ENCODE data around the gene GRK5. TPM values are rescaled to one million over a fixed set of nuclear protein-coding genes. Genes with fewer than 3 reads are reported as not detected.

Gene GRK5
- total RNA-seq, 6 experiments from 2014 or later = 5.9 to 11.5 (median 7.9) TPM

- Histone ChIP-seq H3K36me3 (no peaks in the 10 kb centered on the region), H3K4me3 (no peak overlapping the region), H3K9me3 (peaks cover 0 to 6% (median 0%) of the 10 kb centered on the region in 4 donors), H3K27me3 (no peaks in the 10 kb centered on the region), H3K4me1 (peaks cover 0 to 44% (median 9%) of the 10 kb centered on the region in 4 donors), H3K27ac (peak overlapping the region in 2 of 3 donors; percentile 6 to 82)
- DNase-seq (no peak), ATAC-seq (peak in 3 of 4 donors; percentile 5 to 48 (median 31))
- 82% methylated on average over 6 of the region's 11 CpGs for WGBS (ENCODE audit: insufficient coverage, low coverage, low lambda C conversion rate, missing lambda C conversion rate)
- intact Hi-C loops (cut with DNase I) = no loop called here
- TF ChIP-seq, protein P1, sequence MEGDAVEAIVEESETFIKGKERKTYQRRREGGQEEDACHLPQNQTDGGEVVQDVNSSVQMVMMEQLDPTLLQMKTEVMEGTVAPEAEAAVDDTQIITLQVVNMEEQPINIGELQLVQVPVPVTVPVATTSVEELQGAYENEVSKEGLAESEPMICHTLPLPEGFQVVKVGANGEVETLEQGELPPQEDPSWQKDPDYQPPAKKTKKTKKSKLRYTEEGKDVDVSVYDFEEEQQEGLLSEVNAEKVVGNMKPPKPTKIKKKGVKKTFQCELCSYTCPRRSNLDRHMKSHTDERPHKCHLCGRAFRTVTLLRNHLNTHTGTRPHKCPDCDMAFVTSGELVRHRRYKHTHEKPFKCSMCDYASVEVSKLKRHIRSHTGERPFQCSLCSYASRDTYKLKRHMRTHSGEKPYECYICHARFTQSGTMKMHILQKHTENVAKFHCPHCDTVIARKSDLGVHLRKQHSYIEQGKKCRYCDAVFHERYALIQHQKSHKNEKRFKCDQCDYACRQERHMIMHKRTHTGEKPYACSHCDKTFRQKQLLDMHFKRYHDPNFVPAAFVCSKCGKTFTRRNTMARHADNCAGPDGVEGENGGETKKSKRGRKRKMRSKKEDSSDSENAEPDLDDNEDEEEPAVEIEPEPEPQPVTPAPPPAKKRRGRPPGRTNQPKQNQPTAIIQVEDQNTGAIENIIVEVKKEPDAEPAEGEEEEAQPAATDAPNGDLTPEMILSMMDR (IDR thresholded peaks at IDR 0.05) = no peak
- no peak for TF ChIP-seq POLR2A (IDR thresholded peaks at IDR 0.05)
These were observed 153.0 kb downstream of the GRK5 start for GRCh38 chr10:119360181-119360921.

DNA sequence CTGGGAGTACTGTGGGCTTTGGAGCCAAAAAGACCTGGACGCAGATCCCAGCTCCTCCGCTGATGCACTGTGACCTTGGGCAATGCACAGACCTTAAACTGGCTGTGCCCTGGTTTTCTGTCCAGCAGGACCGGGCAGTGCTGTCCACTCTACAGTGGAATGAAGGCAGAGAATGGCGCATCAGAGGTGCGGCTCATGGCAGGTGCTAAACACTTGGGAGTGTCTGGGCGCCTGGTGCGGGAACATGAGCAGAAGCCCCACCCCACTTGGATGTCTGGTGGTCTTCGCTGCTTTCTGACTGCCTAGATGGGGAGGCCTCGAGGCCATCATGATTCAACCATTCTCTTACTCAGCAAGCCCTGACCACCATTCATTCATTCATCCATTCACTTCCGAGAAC, 153.7 kb downstream of the GRK5 start:
- no peak overlapping the region for H3K4me3 ChIP-seq
- intact Hi-C loops (cut with DNase I) = no loop called here
- DNase-seq (no peak), ATAC-seq (no peak)
- H3K4me1 ChIP-seq = peaks cover 0 to 44% (median 9%) of the 10 kb centered on the region in 4 donors
- peaks cover 0 to 2% (median 0%) of the 10 kb centered on the region in 4 donors for H3K9me3 ChIP-seq
- no peak for TF ChIP-seq POLR2A (IDR thresholded peaks at IDR 0.05)
- TF ChIP-seq, protein P1 (IDR thresholded peaks at IDR 0.05) = no peak
- 98% methylated on average over 6 of the region's 10 CpGs for WGBS (ENCODE audit: insufficient coverage, low coverage, low lambda C conversion rate, missing lambda C conversion rate)
- no peaks in the 10 kb centered on the region for H3K27me3 ChIP-seq
- H3K36me3 ChIP-seq = no peaks in the 10 kb centered on the region
- H3K27ac ChIP-seq = peak overlapping the region in 2 of 3 donors; percentile 59 to 82

DNA sequence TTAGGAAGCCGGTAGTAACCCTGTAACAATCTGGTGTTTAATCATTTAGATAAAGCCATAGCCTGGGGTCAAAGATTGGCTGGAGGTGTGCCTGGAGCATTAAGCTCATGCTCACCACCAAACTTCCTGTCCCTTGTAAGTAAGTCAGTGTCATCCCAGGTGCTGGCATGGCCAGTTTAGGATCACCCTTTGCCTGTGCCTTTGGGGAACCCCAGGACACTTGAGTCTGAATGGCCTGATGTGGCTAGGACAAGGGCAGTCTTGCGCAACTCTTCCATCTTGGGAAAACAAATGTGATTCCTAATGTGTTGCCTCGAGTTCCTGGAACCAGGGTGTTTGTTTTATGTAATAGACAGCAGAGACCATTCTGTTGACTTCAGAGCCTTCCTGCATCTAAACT, 154.8 kb downstream of the GRK5 start:
- WGBS (ENCODE audit: insufficient coverage, low coverage, low lambda C conversion rate, missing lambda C conversion rate) = 20% methylated on average over 3 of the region's 3 CpGs
- H3K36me3 ChIP-seq = no peaks in the 10 kb centered on the region
- peak in 1 of 3 donors; percentile 63 for DNase-seq
- no peaks in the 10 kb centered on the region for H3K9me3 ChIP-seq
- H3K27ac ChIP-seq = peak overlapping the region; percentile 44 to 82 (median 59)
- H3K4me3 ChIP-seq = no peak overlapping the region
- peaks cover 0 to 41% (median 9%) of the 10 kb centered on the region in 4 donors for H3K4me1 ChIP-seq
- intact Hi-C loops (cut with DNase I) = no loop called here
- peak; percentile 52 to 72 (median 58) for ATAC-seq
- no peak for TF ChIP-seq POLR2A (IDR thresholded peaks at IDR 0.05)
- TF ChIP-seq, protein P1 (IDR thresholded peaks at IDR 0.05) = no peak
- H3K27me3 ChIP-seq = no peaks in the 10 kb centered on the region

GRCh38 chr10:119364645-119365600, 157.6 kb downstream of the GRK5 start:
- DNase-seq (no peak), ATAC-seq (no peak)
- no peak for TF ChIP-seq POLR2A (IDR thresholded peaks at IDR 0.05)
- TF ChIP-seq, protein P1 (IDR thresholded peaks at IDR 0.05) = no peak
- intact Hi-C loops (cut with DNase I) = no loop called here
- no peaks in the 10 kb centered on the region for H3K36me3 ChIP-seq
- H3K9me3 ChIP-seq = no peaks in the 10 kb centered on the region
- 82% methylated on average over 11 of the region's 11 CpGs for WGBS (ENCODE audit: insufficient coverage, low coverage, low lambda C conversion rate, missing lambda C conversion rate)
- no peaks in the 10 kb centered on the region for H3K27me3 ChIP-seq
- H3K4me3 ChIP-seq = no peak overlapping the region
- no peak overlapping the region for H3K27ac ChIP-seq
- H3K4me1 ChIP-seq = peaks cover 0 to 27% (median 9%) of the 10 kb centered on the region in 4 donors

Data from right lobe of liver (tissue), 6 donors.